HG03520 (cell line): ENCODE results near the gene ATXN1.
A peak's percentile ranks its signal among the peaks of the same experiment; 100 is the strongest.

Source experiments
- ATAC-seq: cut with Tn5 transposase; IDR thresholded peaks from one replicate; pipeline ENCODE4 v1.9.1; 2021; ENCODE audit warnings: mild to moderate bottlenecking, moderate library complexity; ENCODE audit not compliant: unreplicated experiment

ATXN1 gene

DNA sequence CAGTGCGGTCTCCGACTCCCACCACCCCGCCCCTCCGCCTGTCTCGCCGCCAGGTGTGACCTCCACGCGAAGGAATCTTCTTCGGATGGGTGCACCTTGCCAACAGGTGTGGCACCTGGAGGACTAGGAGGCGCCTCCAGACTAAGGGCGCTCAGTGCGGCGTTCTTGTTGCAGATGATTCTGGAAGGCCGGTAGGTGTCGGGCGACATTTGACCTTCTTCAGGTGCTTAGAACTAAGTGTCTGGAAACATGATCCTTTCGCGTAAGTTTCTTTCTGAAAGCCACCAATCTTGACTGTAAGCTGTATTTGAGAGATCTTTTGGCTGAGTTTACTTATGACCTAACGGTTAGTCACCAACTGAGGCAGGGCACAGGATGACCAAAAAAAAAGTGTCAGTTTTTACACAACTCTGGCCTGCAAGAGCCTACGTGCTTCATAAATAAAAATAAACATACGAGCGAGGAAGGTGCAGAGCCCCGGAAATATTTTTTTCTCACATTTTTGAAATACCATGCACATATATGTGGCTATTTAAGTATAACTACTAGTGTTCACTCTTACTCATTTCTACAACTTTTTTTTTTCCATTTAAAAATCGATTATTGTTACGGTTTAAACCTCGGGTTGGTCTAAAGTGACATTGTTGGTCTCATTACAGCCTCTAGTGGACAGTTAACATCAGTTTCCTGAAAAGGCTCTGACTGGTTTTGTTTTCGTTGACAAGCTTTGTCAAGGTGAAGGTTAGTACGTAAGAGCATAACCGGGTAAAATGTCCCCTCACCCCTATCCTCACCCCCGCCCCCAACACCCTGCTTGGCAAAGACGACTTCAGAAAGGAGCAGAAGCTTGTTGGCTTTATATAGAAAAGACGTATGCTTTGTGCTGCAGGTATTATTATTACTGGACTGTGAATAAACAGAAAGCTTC is 1.6 kb upstream of the ATXN1 start:
- peak; percentile 36 for ATAC-seq

GRCh38 chr6:16762268-16762549 is 949 bp upstream of the ATXN1 start:
- no peak for ATAC-seq

DNA sequence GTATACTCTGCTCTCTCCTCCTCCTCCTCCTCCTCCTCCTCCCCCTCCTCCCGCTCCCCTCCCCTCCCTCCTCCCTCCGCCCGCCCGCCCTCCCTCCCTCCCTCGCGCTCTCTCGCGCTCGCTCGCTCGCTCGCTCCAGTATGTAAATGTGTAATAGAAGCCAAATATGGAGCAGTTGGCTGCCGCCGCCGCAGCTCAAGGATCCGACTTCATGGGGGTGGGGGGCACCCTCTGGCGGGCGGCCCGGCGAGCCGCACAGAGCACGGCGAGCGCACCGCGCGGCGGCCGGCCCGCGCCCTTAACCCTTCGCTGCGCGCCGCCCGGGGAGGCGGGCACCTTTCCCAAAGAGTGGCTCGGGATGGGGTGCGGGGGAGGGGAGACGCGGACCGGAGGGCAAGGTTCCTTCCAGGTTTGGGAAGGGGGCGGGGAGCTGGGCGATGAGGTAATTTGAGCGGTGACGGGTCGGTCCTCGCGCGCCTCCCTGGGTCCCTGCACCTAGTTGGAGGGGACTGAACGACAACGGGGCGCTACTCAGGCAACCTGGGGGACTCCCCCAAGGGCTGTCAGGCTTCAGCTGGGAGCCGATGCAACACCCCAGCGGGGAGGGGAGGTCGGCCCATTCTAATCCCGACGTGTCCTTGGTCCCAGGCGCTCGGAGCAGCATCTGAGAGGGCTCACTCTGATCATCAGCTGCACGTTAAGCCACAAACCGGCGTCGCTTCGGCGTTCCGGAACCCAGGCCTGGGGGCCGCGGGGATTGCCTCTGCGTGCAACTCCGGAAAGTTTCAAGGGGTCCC is 409 bp upstream of the ATXN1 start:
- ATAC-seq, result peak; percentile 41

GRCh38 chr6:16759646-16760515 is 1.4 kb downstream of the ATXN1 start:
- ATAC-seq, result peak; percentile 27

- no peak for ATAC-seq
Measured at GRCh38 chr6:16759181-16759645, 2.0 kb downstream of the ATXN1 start.

DNA sequence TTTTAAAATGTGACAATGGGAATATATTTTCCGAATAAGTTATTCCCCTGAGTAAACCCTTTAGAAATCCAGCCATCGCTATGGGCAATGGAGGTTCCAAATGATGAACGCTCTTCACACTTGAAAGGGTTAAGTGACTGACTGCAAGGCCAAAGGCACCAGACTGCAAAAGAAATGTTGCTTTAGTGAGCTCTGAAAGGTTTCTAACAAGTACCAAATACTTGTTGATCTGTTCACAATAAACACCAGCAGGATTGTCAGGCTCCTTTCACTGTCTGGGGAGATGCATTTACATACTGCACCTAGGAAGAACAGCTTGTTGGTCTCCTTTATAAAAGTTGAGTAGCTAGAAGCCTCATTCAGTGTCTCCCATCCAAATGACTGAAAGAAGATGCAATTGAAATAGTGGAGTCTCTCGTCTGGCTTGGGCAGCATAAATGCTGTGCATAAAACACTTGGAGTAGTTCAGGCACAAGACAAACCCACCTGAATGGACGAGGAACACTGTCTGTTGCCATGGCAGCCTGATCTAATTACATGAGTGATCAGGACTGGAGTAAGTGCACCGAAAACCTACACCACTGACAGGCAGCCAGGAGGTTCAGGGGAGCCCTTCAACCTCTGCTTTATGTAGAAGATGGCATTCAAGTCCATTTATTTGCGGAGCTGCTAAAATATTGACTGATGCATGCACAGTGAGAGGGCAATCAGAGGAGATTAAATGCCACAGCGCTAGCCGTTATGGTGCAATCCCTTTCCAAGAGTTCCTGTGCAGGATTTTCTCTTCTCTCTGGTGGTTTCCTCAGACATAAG is 2.9 kb downstream of the ATXN1 start:
- ATAC-seq, result no peak

DNA sequence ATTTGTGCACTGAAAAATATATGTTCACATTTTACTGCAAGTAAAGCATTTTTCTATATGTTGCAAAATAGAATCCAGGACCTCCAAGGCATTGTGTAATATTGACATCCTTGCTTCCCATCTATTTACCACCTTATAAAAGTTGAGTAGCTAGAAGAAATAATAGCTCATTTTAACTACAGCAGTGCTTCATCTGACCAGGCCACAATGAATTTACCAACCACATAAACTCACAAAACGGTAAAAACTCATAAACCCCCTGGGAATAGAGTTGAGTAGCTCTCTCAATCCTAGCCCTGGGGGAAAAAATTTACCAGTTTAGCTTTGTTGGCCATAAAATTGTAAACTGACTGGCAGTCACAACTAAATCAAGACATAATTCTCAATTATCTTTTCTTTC is 3.9 kb downstream of the ATXN1 start:
- ATAC-seq, result no peak

GRCh38 chr6:16756660-16757255 is 4.5 kb downstream of the ATXN1 start:
- ATAC-seq, result no peak

DNA sequence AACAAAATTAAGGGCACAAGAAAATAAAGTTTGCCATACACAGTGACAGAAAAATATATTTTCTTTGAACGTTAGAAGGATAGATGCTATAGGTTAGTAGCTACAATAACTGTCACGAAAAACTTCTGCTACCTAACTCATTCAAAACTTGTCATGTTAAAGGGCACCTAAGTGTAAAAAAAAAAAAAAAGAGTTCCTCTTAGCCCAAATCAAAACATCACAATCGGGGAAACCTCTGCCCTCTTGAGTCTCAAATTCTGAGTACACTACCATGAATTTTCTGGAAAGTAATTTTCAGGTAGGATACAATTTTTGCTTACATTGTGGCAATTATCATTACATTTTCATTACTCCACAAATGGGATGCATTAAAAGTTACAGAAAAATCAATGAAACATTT is 5.7 kb downstream of the ATXN1 start:
- ATAC-seq, result no peak

GRCh38 chr6:16754876-16755275 is 6.4 kb downstream of the ATXN1 start:
- no peak for ATAC-seq

DNA sequence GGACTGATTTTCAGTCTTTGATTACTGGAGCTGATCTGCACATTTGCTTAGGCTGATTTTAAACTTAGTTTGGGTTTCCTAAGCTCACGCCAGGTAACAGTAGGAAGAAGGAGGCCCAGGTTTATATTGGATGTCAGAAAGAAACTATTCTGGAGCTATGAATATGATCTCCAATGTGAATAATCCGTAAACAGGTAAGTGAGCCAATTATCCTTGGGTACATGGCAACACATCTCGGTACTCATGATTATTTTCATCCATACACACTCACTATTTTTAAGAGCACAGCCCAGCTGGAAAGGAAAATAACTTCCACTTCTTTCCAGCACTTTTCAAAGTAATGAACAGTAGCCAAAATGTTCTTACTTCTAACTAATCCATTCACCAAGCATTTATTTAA is 7.0 kb downstream of the ATXN1 start:
- no peak for ATAC-seq

- no peak for ATAC-seq
Measured at GRCh38 chr6:16753341-16753740, 7.9 kb downstream of the ATXN1 start.

- no peak for ATAC-seq
Measured at GRCh38 chr6:16752206-16752866, 8.9 kb downstream of the ATXN1 start.

DNA sequence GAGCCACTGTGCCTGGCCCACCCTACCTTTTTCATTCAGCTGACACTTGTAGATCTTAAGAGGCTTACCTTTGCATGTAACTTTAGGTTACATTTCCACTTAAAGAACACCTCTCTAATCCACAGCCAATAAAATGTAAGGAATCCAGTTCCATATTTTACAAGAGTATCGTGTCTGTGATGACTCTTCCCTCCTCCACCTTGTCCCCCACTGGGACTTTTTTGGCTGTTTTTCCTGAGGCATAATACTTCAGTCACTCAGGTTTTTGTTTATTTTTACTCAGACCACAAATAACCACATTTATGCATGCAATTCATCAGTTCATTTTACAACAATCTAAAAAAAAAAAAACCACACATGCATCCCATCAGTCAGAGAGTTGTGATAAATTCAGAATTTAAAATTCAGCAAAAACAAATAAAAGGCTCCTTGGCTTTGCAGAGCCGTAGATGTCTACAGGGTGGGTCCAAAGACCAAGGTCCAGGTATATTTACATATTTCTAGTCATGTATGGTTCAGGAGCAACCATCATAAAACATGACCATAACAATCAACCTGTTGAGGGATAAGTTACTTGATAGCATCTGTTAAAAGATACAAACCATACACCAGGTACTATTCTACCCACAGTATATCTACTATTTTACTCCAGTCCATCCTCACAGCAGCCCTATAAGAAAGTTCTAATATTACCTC is 9.9 kb downstream of the ATXN1 start:
- ATAC-seq, result no peak

DNA sequence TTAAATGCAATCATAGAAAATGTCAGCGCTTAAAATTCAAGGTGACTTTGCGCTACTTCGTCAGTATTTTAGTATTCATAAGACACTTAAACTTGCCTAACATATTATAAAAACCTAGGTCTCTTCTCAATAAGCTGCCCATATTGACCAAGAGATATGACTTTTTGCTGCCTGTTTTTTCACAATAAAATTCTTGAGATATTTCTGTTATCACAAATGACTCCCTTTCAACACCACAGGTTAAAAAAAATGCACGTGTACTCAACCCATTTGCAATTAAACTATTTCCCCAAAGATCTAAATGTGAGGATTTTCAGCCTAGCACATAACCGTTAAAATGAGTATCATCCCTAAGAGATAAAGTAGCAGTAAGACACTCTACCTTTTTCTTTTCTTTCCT is 10.7 kb downstream of the ATXN1 start:
- no peak for ATAC-seq

DNA sequence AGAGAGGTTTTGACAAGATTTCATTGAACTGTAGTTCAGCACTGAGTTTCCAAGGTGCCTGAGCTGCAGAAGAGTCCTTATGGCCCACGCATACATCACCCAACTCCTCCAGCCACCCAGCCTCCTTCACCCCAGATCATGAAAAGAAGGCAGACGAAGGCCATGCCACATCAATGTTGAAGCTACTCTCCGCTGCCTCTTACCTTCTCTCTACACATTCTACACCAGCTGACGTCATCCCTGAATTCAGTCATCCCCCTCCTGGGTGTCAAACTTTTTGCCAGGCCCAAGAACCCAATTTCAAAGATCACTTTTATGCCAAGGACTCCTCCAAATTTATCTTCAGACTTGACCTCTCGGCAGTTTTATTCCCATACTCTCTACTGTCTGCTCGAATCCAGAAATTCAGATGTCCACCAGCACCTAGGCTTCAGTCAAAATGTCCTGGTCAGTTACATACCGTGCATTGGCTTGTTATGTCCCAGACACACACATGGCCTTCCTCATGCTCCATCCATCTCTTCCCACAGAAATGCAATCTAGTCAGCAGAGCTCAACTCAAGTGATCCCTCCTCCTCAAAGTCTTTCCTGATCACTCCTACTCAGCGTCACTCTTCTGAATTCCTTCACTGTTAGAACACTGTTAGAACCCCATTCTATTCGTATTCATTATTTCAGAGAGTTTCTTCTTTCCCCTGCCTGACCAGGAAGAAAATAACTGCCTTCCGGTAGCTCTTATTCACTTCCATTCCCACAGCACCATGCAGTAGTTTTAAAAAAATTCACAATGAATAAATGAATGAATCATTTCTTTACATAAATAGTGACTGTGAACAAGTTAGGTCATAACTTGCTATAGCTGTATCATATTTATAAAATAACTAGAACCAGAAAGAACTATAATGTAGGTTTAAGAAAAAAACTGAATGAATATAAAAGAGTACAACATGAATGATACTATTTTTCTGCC is 11.5 kb downstream of the ATXN1 start:
- ATAC-seq, result no peak

- no peak for ATAC-seq
Measured at GRCh38 chr6:16748025-16748319, 13.3 kb downstream of the ATXN1 start.
